ENCODE data around the gene FAM216B. TPM values are rescaled to one million over a fixed set of nuclear protein-coding genes. Genes with fewer than 3 reads are reported as not detected.

FAM216B gene
- total RNA-seq, 2 experiments from 2014 or later, result not detected

DNA sequence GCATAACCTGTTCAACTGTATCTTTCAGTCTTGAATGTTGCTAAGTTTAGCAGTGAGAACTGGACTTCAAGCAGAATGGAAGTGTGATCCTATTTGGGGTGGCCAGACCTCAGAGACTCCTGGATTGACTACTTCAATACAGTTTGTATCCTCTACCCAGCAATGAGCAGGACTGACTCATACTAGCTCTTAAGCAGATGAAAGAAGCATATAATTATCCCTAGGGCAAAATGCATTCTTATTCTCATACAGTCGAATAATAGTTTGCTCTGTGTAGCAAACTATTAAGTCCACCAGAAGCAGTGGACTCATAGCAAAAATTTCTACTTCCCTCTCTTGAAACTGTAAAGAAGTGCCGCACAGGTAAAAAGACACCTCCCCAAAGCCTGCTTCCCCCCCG lies 46.4 kb upstream of the FAM216B start:
- BruUV-seq (replicated peaks), result no TSS peak
- H3K4me3 ChIP-seq (ENCODE audit: low read depth, low read length, poor library complexity, severe bottlenecking), result no peak overlapping the region
- intact Hi-C loops (cut with micrococcal nuclease; ENCODE audit: unreplicated experiment), result no loop called here
- H3K9me2 ChIP-seq (ENCODE audit: insufficient read depth, low read length), result no peaks in the 10 kb centered on the region
- TF ChIP-seq, protein P1, sequence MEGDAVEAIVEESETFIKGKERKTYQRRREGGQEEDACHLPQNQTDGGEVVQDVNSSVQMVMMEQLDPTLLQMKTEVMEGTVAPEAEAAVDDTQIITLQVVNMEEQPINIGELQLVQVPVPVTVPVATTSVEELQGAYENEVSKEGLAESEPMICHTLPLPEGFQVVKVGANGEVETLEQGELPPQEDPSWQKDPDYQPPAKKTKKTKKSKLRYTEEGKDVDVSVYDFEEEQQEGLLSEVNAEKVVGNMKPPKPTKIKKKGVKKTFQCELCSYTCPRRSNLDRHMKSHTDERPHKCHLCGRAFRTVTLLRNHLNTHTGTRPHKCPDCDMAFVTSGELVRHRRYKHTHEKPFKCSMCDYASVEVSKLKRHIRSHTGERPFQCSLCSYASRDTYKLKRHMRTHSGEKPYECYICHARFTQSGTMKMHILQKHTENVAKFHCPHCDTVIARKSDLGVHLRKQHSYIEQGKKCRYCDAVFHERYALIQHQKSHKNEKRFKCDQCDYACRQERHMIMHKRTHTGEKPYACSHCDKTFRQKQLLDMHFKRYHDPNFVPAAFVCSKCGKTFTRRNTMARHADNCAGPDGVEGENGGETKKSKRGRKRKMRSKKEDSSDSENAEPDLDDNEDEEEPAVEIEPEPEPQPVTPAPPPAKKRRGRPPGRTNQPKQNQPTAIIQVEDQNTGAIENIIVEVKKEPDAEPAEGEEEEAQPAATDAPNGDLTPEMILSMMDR (conservative IDR thresholded peaks at IDR 0.05; ENCODE audit: low read length), result no peak
- TF ChIP-seq EZH2phosphoT487 (IDR thresholded peaks at IDR 0.05; ENCODE audit: borderline replicate concordance, low read depth, low read length), result no peak
- ChIA-PET CTCF (ENCODE audit: unreplicated experiment) (no interaction called here), POLR2A (no interaction called here)
- no peak overlapping the region for H3K4me2 ChIP-seq (ENCODE audit: low read length)
- H3K36me3 ChIP-seq (ENCODE audit: insufficient read depth, low read length), result no peaks in the 10 kb centered on the region
- no peak overlapping the region for H2AFZ ChIP-seq (ENCODE audit: low read length)
- H3K9me3 ChIP-seq (ENCODE audit: low read length), result no peaks in the 10 kb centered on the region
- no peaks in the 10 kb centered on the region for H3K4me1 ChIP-seq (ENCODE audit: insufficient read depth, low read length, poor library complexity, severe bottlenecking)
- DNase-seq (ENCODE audit: low spot score), result no peak
- H4K20me1 ChIP-seq (ENCODE audit: insufficient read depth, low read length), result no peaks in the 10 kb centered on the region
- no peaks in the 10 kb centered on the region for H3K79me2 ChIP-seq (ENCODE audit: insufficient read depth, low read depth, low read length)
- H3K27ac ChIP-seq (ENCODE audit: low read depth, low read length, poor library complexity, severe bottlenecking), result no peak overlapping the region

DNA sequence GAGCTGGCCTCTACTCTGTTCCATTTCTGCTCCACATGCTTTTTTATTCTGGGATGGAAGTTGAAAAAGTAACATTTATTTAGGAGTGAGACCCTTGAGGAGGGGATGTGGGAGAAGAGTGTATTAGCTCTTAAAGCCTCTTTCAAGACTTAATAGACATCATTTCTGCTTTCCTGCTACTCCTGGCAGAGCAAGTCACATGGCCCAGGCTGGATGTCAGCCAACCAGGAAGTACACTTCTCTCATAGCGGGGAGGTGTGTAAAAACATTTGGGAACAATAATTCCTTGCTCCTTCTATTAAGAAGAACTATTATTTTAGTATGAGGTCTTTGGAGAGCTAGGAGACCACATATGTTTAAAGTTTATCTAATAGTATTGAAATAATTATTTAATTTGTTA lies 40.6 kb upstream of the FAM216B start:
- no TSS peak for BruUV-seq (replicated peaks)
- Histone ChIP-seq H3K9me3 (ENCODE audit: low read length) (no peaks in the 10 kb centered on the region), H3K79me2 (ENCODE audit: insufficient read depth, low read depth, low read length) (no peaks in the 10 kb centered on the region), H2AFZ (ENCODE audit: low read length) (no peak overlapping the region), H3K27ac (ENCODE audit: low read depth, low read length, poor library complexity, severe bottlenecking) (no peak overlapping the region), H3K9me2 (ENCODE audit: insufficient read depth, low read length) (no peaks in the 10 kb centered on the region), H4K20me1 (ENCODE audit: insufficient read depth, low read length) (no peaks in the 10 kb centered on the region), H3K4me2 (ENCODE audit: low read length) (no peak overlapping the region), H3K36me3 (ENCODE audit: insufficient read depth, low read length) (no peaks in the 10 kb centered on the region), H3K4me3 (ENCODE audit: low read depth, low read length, poor library complexity, severe bottlenecking) (no peak overlapping the region), H3K4me1 (ENCODE audit: insufficient read depth, low read length, poor library complexity, severe bottlenecking) (no peaks in the 10 kb centered on the region)
- CTCF ChIA-PET (ENCODE audit: unreplicated experiment), result no interaction called here
- intact Hi-C loops (cut with micrococcal nuclease; ENCODE audit: unreplicated experiment), result no loop called here
- DNase-seq (ENCODE audit: low spot score), result no peak
- TF ChIP-seq, protein P1 (conservative IDR thresholded peaks at IDR 0.05; ENCODE audit: low read length), result no peak
- TF ChIP-seq EZH2phosphoT487 (IDR thresholded peaks at IDR 0.05; ENCODE audit: borderline replicate concordance, low read depth, low read length), result no peak
- POLR2A ChIA-PET, result interaction anchor here (0.7 to 1.0 kb wide), 2 partner anchors 11 to 1780 kb away, joined by 3 to 4 read pairs; no protein-coding TSS in a partner anchor

DNA sequence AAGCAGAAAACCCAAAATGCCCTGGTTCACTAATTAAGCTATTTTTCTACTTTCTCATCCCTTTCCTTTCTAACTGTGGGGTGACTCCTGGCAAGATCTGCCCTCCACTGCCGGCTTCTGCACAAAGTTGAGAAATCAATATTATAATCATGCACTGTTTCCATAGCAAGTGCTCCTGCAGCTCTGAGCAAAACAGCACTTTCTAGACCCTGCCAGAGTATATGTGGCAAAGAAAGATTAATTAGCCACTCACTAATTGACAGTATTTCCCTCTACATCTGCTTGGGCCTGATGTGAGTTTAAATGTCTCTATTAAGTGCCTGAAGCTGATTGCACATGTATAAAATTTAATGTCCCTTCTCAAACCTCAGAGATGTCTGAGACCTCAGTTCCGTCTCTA lies 39.5 kb upstream of the FAM216B start:
- Histone ChIP-seq H3K4me2 (ENCODE audit: low read length) (no peak overlapping the region), H3K9me3 (ENCODE audit: low read length) (no peaks in the 10 kb centered on the region), H3K4me1 (ENCODE audit: insufficient read depth, low read length, poor library complexity, severe bottlenecking) (no peaks in the 10 kb centered on the region), H3K27ac (ENCODE audit: low read depth, low read length, poor library complexity, severe bottlenecking) (no peak overlapping the region), H3K36me3 (ENCODE audit: insufficient read depth, low read length) (no peaks in the 10 kb centered on the region), H3K79me2 (ENCODE audit: insufficient read depth, low read depth, low read length) (no peaks in the 10 kb centered on the region), H3K4me3 (ENCODE audit: low read depth, low read length, poor library complexity, severe bottlenecking) (no peak overlapping the region), H3K9me2 (ENCODE audit: insufficient read depth, low read length) (no peaks in the 10 kb centered on the region), H2AFZ (ENCODE audit: low read length) (no peak overlapping the region), H4K20me1 (ENCODE audit: insufficient read depth, low read length) (no peaks in the 10 kb centered on the region)
- CTCF ChIA-PET (ENCODE audit: unreplicated experiment), result no interaction called here
- intact Hi-C loops (cut with micrococcal nuclease; ENCODE audit: unreplicated experiment), result no loop called here
- no peak for DNase-seq (ENCODE audit: low spot score)
- TF ChIP-seq, protein P1 (conservative IDR thresholded peaks at IDR 0.05; ENCODE audit: low read length), result no peak
- no peak for TF ChIP-seq EZH2phosphoT487 (IDR thresholded peaks at IDR 0.05; ENCODE audit: borderline replicate concordance, low read depth, low read length)
- no TSS peak for BruUV-seq (replicated peaks)
- POLR2A ChIA-PET, result interaction anchor here (0.7 kb wide), 1 partner anchor 119 kb away, joined by 3 read pairs; no protein-coding TSS in a partner anchor
